Liver (tissue), 9 donors: ENCODE data around the gene GPR6. TPM values are rescaled to one million over a fixed set of nuclear protein-coding genes. Genes with fewer than 3 reads are reported as not detected.

ENCODE experiments used
- DNase-seq: peaks from one replicate; pipeline ENCODE4 v3.0.0-alpha.2; 2017; ENCODE audit warnings: low spot score
- H3K27ac ChIP-seq, 2 donors: one replicate each; pipeline ENCODE4 v1.7.0; 2013; ENCODE audit warnings: inconsistent platforms in 2 of 2, low read length in 2 of 2, control low read depth in 1 of 2, low read depth in 1 of 2, mild to moderate bottlenecking in 1 of 2
- H3K27me3 ChIP-seq, 4 donors: one replicate each; pipeline versions ENCODE4 v1.6.1 to v1.7.0; 2013; ENCODE audit warnings: low read length in 3 of 4, inconsistent platforms in 1 of 4, mild to moderate bottlenecking in 1 of 4, moderate library complexity in 1 of 4; ENCODE audit not compliant: control insufficient read depth in 4 of 4, insufficient read depth in 4 of 4
- H3K36me3 ChIP-seq, 4 donors: one replicate each; pipeline versions ENCODE4 v1.6.1 to v1.7.0; 2013; ENCODE audit warnings: low read length in 3 of 4, mild to moderate bottlenecking in 3 of 4, low read depth in 1 of 4, moderate library complexity in 1 of 4; ENCODE audit not compliant: control insufficient read depth in 4 of 4, insufficient read depth in 3 of 4
- H3K4me1 ChIP-seq, 4 donors: one replicate each; pipeline versions ENCODE4 v1.6.1 to v1.7.0; 2013; ENCODE audit warnings: low read length in 3 of 4, mild to moderate bottlenecking in 3 of 4, moderate library complexity in 1 of 4; ENCODE audit not compliant: control insufficient read depth in 4 of 4, insufficient read depth in 4 of 4
- H3K4me3 ChIP-seq, 3 donors: one replicate each; pipeline versions ENCODE4 v1.6.1 to v1.7.0; 2013; ENCODE audit warnings: low read length in 3 of 3, control low read depth in 1 of 3, low read depth in 1 of 3, mild to moderate bottlenecking in 1 of 3
- H3K9ac ChIP-seq, 2 donors: one replicate each; pipeline ENCODE4 v1.7.0; 2013; ENCODE audit warnings: low read length in 2 of 2, mild to moderate bottlenecking in 2 of 2, moderate library complexity in 2 of 2, control low read depth in 1 of 2, low read depth in 1 of 2
- H3K9me3 ChIP-seq, 4 donors: one replicate each; pipeline versions ENCODE4 v1.6.1 to v1.7.0; 2013; ENCODE audit warnings: low read length in 3 of 4; ENCODE audit not compliant: control insufficient read depth in 4 of 4
- ATF3 ChIP-seq: IDR thresholded peaks from 2 replicates; pipeline ENCODE4 v1.6.1; 2016; ENCODE audit warnings: antibody characterized with exemption
- EGR1 ChIP-seq, 2 donors: IDR thresholded peaks; 2 replicates each; pipeline ENCODE4 v1.6.1; 2016 to 2018; ENCODE audit warnings: antibody characterized with exemption in 2 of 2, low read depth in 2 of 2
- FOXA1 ChIP-seq: IDR thresholded peaks from 2 replicates; pipeline ENCODE4 v1.6.1; 2016; ENCODE audit warnings: antibody characterized with exemption
- FOXA2 ChIP-seq: IDR thresholded peaks from 2 replicates; pipeline ENCODE4 v1.6.1; 2016; ENCODE audit warnings: antibody characterized with exemption
- GABPA ChIP-seq, 2 donors: IDR thresholded peaks in 1 of 2; conservative IDR thresholded peaks in 1 of 2; 2 replicates each; pipeline ENCODE4 v1.6.1; 2016; ENCODE audit warnings: antibody characterized with exemption in 2 of 2, mild to moderate bottlenecking in 1 of 2, moderate library complexity in 1 of 2
- HNF4A ChIP-seq, 2 donors: conservative IDR thresholded peaks; 2 replicates each; pipeline ENCODE4 v1.6.1; 2016; ENCODE audit warnings: antibody characterized with exemption in 2 of 2, mild to moderate bottlenecking in 2 of 2
- HNF4G ChIP-seq: IDR thresholded peaks from 2 replicates; pipeline ENCODE4 v1.6.1; 2016; ENCODE audit warnings: antibody characterized with exemption
- JUND ChIP-seq, 2 donors: IDR thresholded peaks; 2 replicates each; pipeline ENCODE4 v1.6.1; 2016; ENCODE audit warnings: antibody characterized with exemption in 2 of 2
- MAX ChIP-seq: IDR thresholded peaks from 2 replicates; pipeline ENCODE4 v1.6.1; 2016; ENCODE audit warnings: antibody characterized with exemption
- NR2F2 ChIP-seq: IDR thresholded peaks from 2 replicates; pipeline ENCODE4 v1.6.1; 2016; ENCODE audit warnings: antibody characterized with exemption
- REST ChIP-seq: IDR thresholded peaks from 2 replicates; pipeline ENCODE4 v1.6.1; 2016; ENCODE audit warnings: antibody characterized with exemption, mild to moderate bottlenecking
- RXRA ChIP-seq, 2 donors: IDR thresholded peaks; 2 replicates each; pipeline ENCODE4 v1.6.1; 2017 to 2018; ENCODE audit warnings: antibody characterized with exemption in 2 of 2, mild to moderate bottlenecking in 1 of 2
- SP1 ChIP-seq: IDR thresholded peaks from 2 replicates; pipeline ENCODE4 v1.6.1; 2018; ENCODE audit warnings: antibody characterized with exemption, mild to moderate bottlenecking
- TAF1 ChIP-seq: conservative IDR thresholded peaks from 2 replicates; pipeline ENCODE4 v1.6.1; 2016; ENCODE audit warnings: antibody characterized with exemption, mild to moderate bottlenecking
- YY1 ChIP-seq: IDR thresholded peaks from 2 replicates; pipeline ENCODE4 v1.6.1; 2016; ENCODE audit warnings: antibody characterized with exemption, mild to moderate bottlenecking
- ZBTB33 ChIP-seq: IDR thresholded peaks from 2 replicates; pipeline ENCODE4 v1.6.1; 2016; ENCODE audit warnings: antibody characterized with exemption
- WGBS: extraction: QIAGEN DNeasy Blood & Tissue Kit; methylation state at CpG from one replicate; pipeline ENCODE4 v1.1.7; 2013; 5-methylcytosine and 5-hydroxymethylcytosine counted together
- polyA plus RNA-seq, 2 donors: library from polyadenylated mRNA; stranded (reverse) in 1 of 2; unstranded in 1 of 2; fragments of 200-250 nt in 1 of 2; fragments of >200 nt in 1 of 2; fragmentation: Nextera tagmentation in 1 of 2; extraction: Ambion mirVana in 1 of 2; gene quantifications; one replicate each; pipeline versions ENCODE4 v1.2.1 to v1.2.3, GENCODE V29; 2013 to 2015
- total RNA-seq, 2 donors: library from RNA; depleted of rRNA; stranded (reverse); fragments of >200 nt; gene quantifications; one replicate each; pipeline ENCODE4 v1.2.3, GENCODE V29; 2014
- donor health status: healthy.
- donor health status: healthy.
- donor health status: healthy.
- donor health status: healthy.
- donor health status: healthy.

GPR6 gene
- total and polyA plus RNA-seq, 4 donors = not detected

GRCh38 chr6:109977791-109978173, 329 bp upstream of the GPR6 start (continued):
- no peak for TF ChIP-seq ZBTB33

- no peak overlapping the region for H3K4me3 ChIP-seq
- no peak overlapping the region for H3K9ac ChIP-seq
- no peak for DNase-seq
- no peaks in the 10 kb centered on the region for H3K4me1 ChIP-seq
- no peaks in the 10 kb centered on the region for H3K36me3 ChIP-seq
- H3K27ac ChIP-seq = no peak overlapping the region
- H3K27me3 ChIP-seq = peaks cover 0 to 23% (median 4%) of the 10 kb centered on the region in 4 donors
- TF ChIP-seq MAX (no peak), HNF4G (no peak), EGR1 (IDR thresholded peaks at IDR 0.05; ENCODE audit: low read depth in 2 of 2) (no peak), GABPA (IDR thresholded peaks at IDR 0.05 in 1 of 2, conservative IDR thresholded peaks at IDR 0.05 in 1 of 2) (no peak), ZBTB33 (no peak), HNF4A (conservative IDR thresholded peaks at IDR 0.05) (no peak), RXRA (IDR thresholded peaks at IDR 0.05) (no peak)
- WGBS = 16% methylated on average over 81 of the region's 81 CpGs
- H3K9me3 ChIP-seq = peaks cover 0 to 4% (median under 1%) of the 10 kb centered on the region in 4 donors
Observed at GRCh38 chr6:109979033-109979921, 1.2 kb downstream of the GPR6 start.

- Histone ChIP-seq H3K9ac (no peak overlapping the region), H3K4me1 (no peaks in the 10 kb centered on the region), H3K27me3 (peaks cover 0 to 14% (median 2%) of the 10 kb centered on the region in 4 donors), H3K9me3 (peaks cover 0 to 2% (median under 1%) of the 10 kb centered on the region in 4 donors), H3K4me3 (no peak overlapping the region), H3K36me3 (no peaks in the 10 kb centered on the region), H3K27ac (no peak overlapping the region)
- 96% methylated on average over 2 of the region's 2 CpGs for WGBS
- no peak for DNase-seq
- TF ChIP-seq EGR1 (IDR thresholded peaks at IDR 0.05; ENCODE audit: low read depth in 2 of 2) (no peak), GABPA (IDR thresholded peaks at IDR 0.05 in 1 of 2, conservative IDR thresholded peaks at IDR 0.05 in 1 of 2) (no peak), RXRA (IDR thresholded peaks at IDR 0.05) (no peak), SP1 (no peak), HNF4A (conservative IDR thresholded peaks at IDR 0.05) (no peak), FOXA2 (no peak), HNF4G (no peak), ATF3 (no peak), REST (no peak), YY1 (no peak), TAF1 (no peak), FOXA1 (no peak), ZBTB33 (no peak), NR2F2 (no peak), JUND (IDR thresholded peaks at IDR 0.05) (no peak)
Observed at GRCh38 chr6:109984410-109984809, 6.3 kb downstream of the GPR6 start.
